Inflammatory macrophage treated with lipopolysaccharide for 4 hours (primary cell): ENCODE measurements around the gene FCMR.
"Not testable (repeated sequence)": the region's sequence is repeated elsewhere in the genome, so short reads cannot be mapped to it uniquely, and the experiment has no call there.

Experiments
- DNase-seq: peaks from one replicate; pipeline ENCODE4 v3.0.0-alpha.2; 2020

Gene FCMR

DNA sequence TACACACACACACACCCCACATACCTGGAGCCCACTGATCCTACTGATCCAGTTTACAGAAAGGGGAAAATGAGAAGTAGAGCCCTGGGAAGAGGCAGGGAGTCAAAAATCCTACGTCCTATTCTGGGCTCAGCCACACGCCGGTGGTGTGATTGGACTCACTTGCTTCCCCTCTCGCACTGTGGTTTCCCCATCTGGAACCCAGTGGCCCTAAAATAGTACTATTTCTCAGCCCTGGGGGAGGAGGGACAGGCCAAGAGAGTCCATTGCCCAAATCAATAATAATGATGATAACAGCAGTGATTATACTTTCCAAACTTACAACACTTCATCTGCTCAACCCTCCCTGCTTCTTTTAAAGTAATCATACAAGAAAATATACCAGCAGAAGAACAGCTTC is 27.5 kb upstream of the FCMR start:
- DNase-seq, result peak; percentile 74

DNA sequence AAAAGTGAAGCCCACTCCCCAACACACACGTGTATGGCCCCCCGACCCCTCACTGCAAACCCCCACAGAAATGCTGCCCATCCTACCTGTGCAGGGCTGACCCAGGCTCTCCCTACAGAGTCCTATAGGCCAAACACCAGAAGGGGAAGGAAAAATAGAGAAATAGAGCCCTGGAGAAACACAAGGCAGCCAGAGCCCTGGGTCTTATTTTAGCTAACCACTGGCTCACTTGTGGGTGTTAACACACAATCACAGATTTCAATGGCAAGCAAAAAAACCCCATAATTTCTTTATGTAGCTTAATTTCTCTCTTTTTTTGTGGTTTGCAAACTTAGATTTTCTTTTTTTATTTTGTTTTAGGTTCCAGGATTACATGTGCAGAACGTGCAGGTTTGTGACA is 25.5 kb upstream of the FCMR start:
- peak; percentile 27 for DNase-seq

DNA sequence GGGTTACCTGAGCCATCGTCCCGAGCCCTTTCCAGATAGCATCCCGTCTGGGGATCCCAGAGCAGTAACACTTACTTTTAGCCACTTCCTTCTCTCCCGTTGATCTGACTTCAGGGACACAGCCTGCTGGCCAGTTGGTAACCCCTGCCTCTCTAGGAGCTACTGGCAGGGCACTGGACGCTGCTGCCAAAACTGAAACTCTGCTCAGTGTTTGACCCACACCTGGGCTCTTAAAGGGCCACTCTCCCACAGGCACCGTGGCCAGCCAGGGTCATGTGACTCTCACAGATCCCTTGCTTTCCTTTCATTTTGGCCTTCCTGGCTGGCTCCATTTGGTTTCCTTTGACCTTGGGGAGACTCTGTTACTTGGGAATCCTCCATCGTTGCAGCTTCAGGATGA is 24.5 kb upstream of the FCMR start, which contains the start of gene PIGR:
Gene PIGR, minus strand, starts transcription at position 206 of the 400 bp plus-strand sequence. CDS start 5,935 bp downstream, outside the sequence.
- no peak for DNase-seq

DNA sequence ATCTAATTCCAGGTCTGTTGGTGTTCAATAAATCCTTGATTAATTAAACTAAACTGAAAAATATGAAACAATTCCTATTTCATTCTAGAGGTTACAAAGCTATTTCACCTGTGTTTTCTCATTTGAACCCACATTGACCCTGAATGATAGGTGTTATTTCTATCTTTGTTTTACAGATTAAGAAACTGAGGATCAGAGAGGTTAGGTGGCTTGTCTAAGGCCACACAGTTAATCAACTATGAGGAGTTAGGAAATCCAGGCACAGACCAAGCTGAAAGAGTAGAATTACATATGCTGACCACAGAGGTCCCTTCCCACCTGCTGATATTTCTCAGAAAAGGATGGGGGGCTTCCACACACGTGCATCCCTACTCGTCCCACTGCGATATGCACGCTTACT is 24.0 kb upstream of the FCMR start:
- no peak for DNase-seq

DNA sequence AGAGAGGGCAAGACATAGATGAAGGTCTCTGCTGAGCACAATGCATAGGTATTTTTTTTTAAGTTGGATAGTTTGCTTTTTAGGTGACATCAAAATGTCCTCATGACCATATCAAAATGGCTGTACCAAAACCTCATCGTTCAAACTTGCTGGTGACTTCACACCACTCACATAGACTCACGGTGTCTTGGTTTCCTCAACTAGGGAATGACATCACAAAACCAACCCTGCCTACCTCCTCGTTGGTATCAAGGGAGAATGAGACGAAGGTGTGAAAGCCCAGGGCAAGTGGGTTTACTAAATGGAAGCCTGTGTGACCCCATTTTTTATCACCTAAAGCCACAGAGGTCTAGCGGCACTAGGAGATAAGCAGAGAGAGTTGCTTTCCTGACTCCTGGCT is 23.0 kb upstream of the FCMR start:
- no peak for DNase-seq

DNA sequence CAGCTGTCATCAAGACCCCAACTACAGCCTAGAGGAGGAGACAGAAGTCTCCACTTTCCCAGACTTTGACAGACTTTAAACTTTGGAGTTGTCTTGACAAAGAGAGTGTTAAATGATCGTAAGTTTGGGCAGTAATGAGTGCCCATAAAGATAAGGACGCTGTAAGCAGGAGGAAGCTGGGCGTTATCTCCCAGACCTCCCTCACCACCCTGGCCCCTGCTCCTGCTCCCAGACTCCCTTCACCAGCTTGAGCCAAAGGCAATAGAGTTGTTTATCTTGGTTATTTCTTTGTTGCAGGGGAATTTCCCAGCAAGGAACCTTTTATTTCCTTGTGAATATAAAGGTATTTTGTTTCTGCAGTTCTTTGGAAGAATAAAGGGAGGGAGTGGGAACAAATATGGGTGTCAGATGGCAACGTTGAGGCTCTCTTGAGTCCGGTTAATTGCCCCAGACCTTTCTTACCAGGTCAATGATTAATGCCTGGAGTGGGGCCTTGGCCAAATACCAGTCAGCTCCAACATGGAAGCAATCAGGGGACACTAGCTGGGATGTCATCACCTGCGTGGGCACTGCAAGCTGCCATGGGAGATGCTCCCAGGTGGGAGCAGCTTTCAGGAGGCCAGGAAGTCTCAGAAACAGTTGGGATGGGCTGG is 20.2 kb upstream of the FCMR start:
- DNase-seq, result no peak

DNA sequence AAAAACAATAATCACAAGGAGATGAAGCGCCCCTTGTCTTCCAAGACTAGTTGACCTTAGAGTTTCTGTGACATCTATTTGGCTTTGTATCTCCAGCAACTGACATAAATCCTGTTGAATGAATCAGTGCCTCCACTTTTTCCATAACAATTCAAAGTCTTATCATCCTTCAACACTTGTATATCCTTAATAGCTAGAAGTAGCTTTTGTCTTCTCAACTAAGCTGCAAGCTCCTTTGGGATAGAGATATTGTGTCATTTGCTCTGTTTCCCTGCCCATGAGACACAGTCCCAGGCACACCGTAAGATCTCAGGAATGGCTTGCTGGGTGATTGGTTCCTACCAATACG is 18.8 kb upstream of the FCMR start:
- DNase-seq, result no peak

DNA sequence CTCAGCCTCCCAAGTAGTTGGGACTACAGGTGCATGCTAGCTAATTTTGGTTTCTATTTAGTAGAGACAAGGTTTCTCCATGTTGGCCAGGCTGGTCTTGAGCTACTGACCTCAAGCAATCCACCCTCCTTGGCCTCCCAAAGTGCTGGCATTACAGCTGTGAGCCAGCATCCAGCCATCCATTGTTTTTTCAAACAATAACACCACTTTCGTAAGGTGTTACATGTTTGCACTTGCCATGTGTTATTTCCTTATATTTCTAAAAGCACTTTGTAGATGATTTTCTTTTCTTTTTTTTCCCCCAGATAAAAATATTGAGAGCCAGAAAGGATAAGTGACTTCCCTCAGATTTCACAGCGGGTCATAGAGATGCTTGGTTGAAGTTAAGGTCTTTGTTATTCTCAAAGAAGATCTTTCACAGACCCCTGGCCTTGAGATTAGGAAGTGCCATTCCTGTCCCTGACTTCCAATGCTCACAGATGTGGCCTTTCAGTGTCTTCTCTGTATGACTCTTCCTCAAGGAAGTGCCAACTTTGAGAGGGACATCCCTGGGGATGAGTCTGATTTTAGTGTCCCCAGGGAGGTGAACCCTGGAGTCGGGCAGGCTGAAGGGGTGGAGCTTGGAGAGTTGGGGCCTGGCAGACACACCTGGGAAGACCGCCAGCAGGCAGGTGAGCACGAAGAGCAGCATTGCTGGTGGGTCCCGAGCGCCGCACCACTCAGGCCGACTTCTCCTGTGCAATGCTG is 18.3 kb upstream of the FCMR start:
- DNase-seq, result no peak

DNA sequence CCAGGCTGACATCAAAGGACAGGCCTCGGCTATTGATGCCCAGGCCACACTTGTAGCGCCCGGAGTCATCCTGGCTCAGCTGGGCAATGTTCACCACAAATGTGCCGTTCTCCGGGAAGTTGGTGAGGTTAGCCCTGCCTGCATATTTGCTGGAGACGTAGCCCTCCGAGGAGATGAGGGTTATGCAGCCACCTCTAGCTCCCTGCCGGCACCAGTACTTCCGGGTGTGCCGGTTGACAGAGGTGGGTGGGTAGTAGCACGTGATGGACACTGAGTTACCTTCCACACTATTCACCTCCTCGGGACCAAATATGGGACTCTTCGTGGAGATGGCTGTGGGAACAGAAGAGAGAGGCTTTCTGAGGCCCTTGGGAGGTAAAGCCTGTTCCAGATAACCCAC is 17.4 kb upstream of the FCMR start:
- no peak for DNase-seq

DNA sequence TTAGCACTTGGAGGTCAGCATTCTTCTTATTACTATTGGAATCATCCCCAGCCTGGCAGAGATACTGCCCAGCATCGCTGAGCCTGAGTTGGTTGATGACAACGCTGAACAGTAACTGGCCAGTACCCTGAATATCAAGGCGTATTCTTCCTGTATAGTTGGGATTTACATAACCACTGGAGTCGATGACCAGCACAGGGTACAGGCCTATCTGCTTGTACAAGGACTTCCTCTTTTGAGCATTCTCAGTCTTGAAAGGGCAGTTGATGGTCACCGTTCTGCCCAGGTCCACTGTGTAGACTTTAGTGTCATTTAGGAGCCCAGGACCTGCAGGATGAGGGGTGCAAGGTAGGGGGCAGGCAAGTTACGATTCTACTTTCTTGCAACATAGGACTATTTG is 15.7 kb upstream of the FCMR start:
- DNase-seq, result no peak

DNA sequence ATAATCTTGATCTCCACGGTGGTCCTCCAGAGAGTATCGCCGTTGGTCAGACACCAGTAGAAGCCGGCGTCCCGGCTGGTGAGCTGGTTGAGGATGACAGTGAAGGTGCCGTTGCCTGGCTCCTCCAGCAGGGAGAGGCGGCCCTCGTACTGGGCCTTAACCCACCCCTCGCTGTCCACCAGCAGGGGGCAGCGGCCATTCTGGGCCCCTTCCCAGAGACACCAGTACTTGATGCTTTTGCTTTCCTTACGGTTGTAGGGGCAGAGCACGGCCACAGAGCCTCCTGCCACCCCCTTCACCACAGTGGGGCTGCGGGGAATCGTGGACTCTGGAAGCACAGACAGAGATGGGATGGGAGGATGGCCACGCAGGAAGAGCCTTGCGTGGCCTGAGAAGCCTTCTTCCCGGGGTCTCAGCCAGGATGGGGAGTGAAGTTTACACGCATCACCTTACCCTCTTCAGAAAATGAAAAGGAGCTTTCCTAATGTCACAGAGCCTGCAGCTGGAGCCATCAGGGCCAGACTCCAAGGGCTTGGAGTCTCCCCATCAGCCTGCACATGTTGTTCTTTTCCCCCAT is 13.8 kb upstream of the FCMR start:
- peak; percentile 72 for DNase-seq

DNA sequence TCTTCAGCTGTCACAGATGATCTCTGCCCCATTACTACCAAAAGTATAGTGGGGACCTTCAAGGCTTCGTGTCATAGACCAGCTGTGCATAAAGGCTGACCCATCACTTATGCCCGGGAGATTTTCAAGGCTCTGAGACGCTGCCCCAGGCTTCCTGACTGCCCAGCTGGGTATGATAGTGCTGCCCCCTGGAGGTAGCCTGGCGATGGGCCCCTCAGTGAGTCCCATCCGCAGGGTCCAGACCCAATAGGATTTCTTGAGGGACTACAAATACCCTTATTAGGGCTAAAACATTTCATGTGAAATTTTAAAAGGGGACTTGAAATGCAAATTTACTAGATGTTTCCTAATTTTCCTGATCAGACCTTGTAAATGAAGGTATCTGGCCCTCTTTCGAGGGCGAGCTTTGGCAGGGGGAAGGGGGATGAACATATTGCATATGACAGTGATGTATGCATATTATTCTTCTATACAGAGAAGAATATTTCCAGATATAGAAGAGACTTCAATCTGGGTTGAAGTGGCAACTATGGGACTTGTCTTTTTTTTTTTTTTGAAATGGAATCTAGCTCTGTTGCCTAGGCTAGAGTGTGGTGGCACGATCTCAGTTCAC is 11.7 kb upstream of the FCMR start:
- DNase-seq, result peak; percentile 75

DNA sequence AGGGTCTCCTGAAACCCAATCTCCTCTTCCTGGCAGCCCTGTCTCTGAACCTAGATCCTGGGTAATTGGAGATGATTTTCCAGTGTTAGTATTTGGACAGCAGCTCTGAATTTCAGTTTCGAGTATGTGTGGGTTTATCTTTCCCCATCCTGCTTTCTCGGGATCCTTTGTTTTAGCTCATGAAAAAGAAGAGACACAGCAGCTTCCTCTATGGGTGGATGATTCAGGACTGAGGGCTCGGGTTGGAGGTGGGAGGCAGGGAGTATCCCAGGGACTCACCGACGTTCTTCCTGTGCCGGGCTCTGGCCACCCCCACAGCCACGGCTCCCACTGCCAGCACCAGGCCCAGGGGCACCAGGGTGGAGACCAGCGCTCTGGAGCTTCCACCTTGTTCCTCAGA is 10.4 kb upstream of the FCMR start:
- DNase-seq, result peak; percentile 84

DNA sequence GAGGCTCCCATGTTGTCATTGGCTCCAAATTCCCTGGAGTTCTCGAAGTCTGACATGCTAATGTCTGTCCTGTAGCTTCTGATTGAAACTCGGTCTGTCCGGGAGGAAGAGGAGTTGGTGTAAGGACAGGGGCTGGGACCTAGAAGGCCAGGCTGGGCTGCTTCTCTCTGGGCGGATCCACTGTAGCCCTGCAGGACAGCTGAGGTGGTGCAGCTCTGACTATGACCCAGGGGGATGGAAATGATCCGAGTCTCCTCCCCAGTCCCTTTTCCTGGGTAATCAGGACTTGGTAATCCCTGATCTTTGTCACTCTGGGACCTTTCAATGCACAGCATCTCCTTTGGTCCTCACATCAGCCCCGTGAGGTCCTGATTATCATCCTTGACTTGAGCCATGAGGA is 10.0 kb upstream of the FCMR start:
- DNase-seq, result no peak

DNA sequence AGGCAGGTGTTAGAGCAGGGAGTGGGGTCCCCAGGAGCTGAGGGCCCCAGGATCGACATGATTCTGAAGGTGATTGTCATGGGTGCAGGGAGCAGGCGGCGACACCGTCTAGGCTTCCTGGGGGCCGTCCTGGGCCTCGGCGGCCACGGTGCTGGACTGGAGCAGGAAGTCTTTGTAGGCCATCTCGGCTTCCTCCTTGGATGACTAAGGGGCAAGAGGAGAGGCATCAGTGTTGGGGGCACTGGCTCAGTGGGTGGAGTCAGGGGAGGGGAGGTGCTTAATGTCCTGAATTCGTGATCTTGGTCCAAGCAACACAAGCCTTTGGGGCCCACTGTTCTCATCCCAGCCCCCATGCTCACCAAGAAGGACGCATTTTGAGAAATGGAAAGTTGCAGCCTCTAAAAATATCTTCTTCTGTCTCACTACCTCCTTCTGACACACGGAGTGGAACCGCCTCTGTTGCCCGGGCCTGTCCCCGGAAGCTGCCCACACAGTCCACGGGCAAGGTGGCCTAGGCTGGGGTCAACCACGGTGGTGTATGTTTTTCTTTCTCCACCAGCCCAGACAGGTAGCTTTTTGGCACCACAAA is 8.6 kb upstream of the FCMR start:
- DNase-seq, result peak; percentile 85

DNA sequence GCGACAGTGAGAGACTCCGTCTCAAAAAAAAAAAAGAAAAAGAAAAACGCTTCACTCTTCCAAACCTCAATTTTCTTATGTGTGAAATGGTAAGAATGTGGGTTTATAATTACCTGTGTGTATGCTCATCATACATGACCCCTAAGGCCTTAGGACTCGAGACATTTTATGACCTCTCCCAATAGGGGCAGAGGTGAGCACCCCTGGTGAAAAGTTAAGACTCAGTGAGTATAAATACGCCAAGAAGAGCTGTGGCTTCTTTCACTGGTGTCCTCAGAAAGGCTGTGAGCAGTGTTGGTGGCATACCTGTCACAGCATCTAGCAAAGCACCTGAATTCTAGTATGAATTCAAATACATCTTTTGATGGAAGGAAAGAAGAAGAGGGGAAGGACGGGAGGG is 7.8 kb upstream of the FCMR start:
- no peak for DNase-seq

DNA sequence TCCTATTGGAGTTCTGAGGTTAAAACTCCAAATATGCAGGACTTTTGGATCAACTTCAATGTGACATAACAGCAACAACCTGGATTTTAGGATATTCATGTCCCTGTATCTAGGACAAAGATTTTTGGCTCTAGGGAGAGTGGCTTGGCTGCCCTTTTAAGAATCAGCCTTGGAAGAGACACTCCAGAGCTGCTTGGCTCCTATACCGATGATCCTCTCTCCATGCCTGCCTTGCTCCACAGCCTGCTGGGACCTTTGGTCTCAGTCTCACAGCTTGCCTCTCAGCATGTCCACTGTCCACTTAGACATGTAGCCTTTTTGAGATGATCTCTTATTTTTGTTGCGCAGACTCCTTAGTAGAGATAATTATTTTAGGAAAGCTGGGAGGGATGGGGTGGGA is 4.5 kb upstream of the FCMR start:
- no peak for DNase-seq

DNA sequence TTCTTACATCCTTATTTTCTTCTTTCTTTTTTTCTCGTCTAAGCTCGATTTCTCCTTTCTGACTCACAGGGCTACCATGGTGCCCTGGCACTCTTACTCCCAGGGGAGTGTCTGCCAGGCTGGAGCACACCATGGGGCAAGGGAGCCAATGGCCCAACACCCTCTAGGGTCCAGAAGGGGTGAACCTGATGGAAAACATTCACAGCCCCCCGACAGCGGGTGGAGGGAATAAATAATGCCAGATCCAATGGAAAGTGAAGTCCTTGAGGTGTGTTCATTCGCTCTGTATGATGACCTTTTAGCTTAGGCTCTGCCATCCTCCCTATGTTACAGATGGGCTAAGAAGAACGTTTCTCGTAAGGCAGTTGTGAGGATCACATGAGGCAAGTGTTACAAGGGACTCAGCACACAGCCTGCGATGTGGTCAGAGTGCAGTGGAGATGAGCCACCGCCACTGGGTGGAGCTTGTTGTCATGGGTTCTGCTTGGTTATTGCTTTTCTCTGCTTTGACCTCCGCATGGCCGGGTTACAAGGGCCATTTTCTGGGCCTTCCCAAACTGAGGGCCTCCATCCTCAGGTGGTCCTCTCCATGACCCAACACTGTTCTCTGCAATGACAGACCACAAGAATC is 3.5 kb upstream of the FCMR start:
- DNase-seq, result peak; percentile 95

DNA sequence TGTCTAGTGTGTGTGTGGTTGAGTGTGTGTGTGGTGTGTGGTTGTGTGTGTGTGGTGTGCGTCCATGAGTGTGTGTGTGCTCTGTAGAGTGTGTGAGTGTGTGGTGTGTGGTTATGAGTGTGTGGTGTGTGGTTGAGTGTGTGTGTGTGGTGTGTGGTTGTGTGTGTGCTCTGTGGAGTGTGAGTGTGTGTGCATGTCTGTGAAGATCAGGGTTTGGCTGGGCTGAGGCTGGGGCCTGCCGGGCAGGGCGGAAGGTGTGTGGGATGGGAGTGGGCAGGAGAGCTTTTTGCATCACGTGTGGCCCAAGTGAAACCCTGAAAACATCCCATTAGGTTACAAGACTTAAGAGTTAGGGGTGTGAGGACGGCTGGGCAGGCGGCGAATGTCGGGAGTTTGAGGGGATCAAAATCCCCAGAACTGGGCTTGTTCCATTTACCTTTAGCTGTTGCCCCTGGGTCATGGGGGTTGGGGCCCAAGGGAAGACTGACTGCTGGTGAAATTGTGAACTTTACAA is 2.9 kb upstream of the FCMR start:
- DNase-seq, result no peak

DNA sequence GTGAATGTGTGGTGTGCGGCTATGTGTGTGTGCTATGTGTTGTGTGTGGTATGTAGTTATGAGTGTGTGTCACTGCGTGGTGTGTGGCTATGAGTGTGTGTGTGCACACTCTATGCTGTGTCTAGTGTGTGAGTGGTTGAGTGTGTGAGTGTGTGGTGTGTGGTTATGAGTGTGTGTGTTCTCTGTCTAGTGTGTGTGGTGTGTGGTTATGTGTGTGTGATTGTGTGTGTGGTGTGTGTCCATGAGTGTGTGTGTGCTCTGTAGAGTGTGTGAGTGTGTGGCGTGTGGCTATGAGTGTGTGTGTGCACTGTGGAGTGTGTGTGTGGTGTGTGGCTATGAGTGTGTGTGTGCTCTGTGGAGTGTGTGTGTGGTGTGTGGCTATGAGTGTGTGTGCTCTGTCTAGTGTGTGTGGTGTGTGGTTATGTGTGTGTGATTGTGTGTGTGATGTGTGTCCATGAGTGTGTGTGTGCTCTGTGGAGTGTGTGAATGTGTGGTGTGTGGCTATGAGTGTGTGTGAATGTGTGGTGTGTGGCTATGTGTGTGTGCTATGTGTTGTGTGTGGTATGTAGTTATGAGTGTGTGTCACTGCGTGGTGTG is 2.3 kb upstream of the FCMR start:
- not testable (repeated sequence) for DNase-seq

DNA sequence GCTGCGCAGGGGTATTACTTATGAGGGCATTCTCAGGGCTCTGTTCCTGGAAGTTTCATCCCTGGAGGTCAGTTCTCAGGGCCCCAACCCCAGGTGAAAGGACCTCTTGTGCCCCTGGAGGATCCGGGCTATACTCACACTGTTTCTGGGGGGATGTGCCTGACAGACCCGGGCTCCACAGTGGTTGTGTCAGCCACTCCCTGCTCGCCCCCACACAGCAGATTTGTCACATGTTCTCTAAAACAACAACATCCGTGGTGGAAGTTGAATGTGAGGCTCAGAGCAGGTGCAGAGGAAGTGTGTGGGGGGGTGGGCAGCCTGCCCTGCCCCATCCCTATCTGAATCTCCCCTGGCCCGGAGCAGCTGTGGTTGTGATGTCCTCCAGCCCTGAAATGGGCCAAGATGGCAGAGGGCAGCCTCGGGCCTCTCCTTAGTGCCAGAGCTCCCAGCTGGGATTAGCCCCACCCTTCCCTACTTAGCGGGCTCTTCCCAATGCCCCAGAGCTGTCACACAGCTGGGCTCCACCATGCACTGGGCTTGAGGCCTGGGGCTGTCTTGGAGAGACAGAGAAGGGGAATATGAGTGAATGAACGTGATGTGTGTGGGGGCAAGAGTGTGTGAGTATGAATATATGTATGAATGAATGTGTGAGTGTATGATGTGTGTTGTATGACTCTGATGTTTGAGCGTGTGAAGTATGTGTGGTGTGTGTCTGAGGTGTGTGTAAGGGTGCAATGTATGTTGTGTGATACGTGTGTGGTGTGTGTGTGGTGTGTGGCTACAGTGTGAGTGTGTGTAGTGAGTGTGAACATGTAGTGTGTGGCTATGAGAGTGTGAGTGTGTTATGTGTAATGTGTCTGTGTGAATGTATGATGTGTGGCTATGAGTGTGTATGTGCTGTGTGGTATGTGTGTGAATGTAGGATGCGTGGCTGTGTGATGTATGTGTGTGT is 1.5 kb upstream of the FCMR start:
- DNase-seq, result peak; percentile 41
